Urinary bladder (tissue), 4 donors: ENCODE data around the gene SNX6. TPM values are rescaled to one million over a fixed set of nuclear protein-coding genes. Genes with fewer than 3 reads are reported as not detected.
"Not testable (repeated sequence)": the region's sequence is repeated elsewhere in the genome, so short reads cannot be mapped to it uniquely, and the experiment has no call there.

Experiments
- DNase-seq: peaks from one replicate; pipeline ENCODE4 v3.0.0-alpha.2; 2015; ENCODE audit errors: extremely low spot score
- H3K27ac ChIP-seq: one replicate; pipeline ENCODE4 v1.5.1; 2013; ENCODE audit warnings: low read depth, mild to moderate bottlenecking, moderate library complexity
- H3K36me3 ChIP-seq: one replicate; pipeline ENCODE4 v1.6.1; 2013; ENCODE audit warnings: mild to moderate bottlenecking, moderate library complexity; ENCODE audit not compliant: insufficient read depth
- H3K4me1 ChIP-seq: one replicate; pipeline ENCODE4 v1.6.1; 2013; ENCODE audit warnings: mild to moderate bottlenecking, moderate library complexity; ENCODE audit not compliant: insufficient read depth
- H3K4me3 ChIP-seq: one replicate; pipeline ENCODE4 v1.5.1; 2013; ENCODE audit warnings: low read depth, low read length
- whole genome bisulfite sequencing: extraction: QIAGEN DNeasy Blood & Tissue Kit; methylation state at CpG from one replicate; pipeline ENCODE4 v1.1.7; 2013; 5-methylcytosine and 5-hydroxymethylcytosine counted together
- polyA plus RNA-seq: library from polyadenylated mRNA; stranded (reverse); fragments of 200-250 nt; gene quantifications from one replicate; pipeline ENCODE4 v1.2.3, GENCODE V29; 2013
- total RNA-seq: library from RNA; depleted of rRNA; stranded (reverse); fragments of >200 nt; gene quantifications from one replicate; pipeline ENCODE4 v1.2.3, GENCODE V29; 2014
- donor health status: healthy with polysubstance abuse.
- donor health status: healthy.

The SNX6 gene
- total and polyA plus RNA-seq, 2 donors = 58.9 to 171 TPM

- H3K4me1 ChIP-seq, H3K27ac ChIP-seq, DNase-seq, H3K36me3 ChIP-seq: not testable (repeated sequence)
- H3K4me3 ChIP-seq = peak overlapping the region; percentile 88
- 86% methylated on average over 13 of the region's 19 CpGs for WGBS
Observed at GRCh38 chr14:34540181-34541059, 89.5 kb downstream of the SNX6 start.

GRCh38 chr14:34539407-34540180 lies 90.4 kb downstream of the SNX6 start, which contains the start of gene EAPP:
EAPP (minus strand) TSS chr14:34539701; CDS start chr14:34539628, 73 bp downstream.
- Histone ChIP-seq H3K4me3 (peak within 1 kb of the TSS; percentile 88), H3K36me3 (no peaks in the 10 kb centered on the region), H3K27ac (peak within 1 kb of the TSS; percentile 96), H3K4me1 (no peaks in the 10 kb centered on the region)
- 2% methylated on average over 59 of the region's 59 CpGs for WGBS
- peak; percentile 94 for DNase-seq

GRCh38 chr14:34538871-34539406 lies 91.0 kb downstream of the SNX6 start:
- DNase-seq = no peak
- Histone ChIP-seq H3K4me1 (no peaks in the 10 kb centered on the region), H3K4me3 (peak overlapping the region; percentile 88), H3K36me3 (no peaks in the 10 kb centered on the region), H3K27ac (peak overlapping the region; percentile 96)
- WGBS = 1% methylated on average over 15 of the region's 15 CpGs

- DNase-seq, H3K4me1 ChIP-seq, H3K36me3 ChIP-seq, H3K27ac ChIP-seq: not testable (repeated sequence)
- WGBS = 56% methylated on average over 6 of the region's 6 CpGs
- H3K4me3 ChIP-seq = peak overlapping the region; percentile 88
Observed at GRCh38 chr14:34538096-34538495, 91.9 kb downstream of the SNX6 start.

GRCh38 chr14:34537677-34538009 lies 92.3 kb downstream of the SNX6 start:
- DNase-seq = no peak
- H3K4me3 ChIP-seq = no peak overlapping the region
- no peak overlapping the region for H3K27ac ChIP-seq
- peaks cover 1% of the 10 kb centered on the region for H3K36me3 ChIP-seq
- 88% methylated on average over 4 of the region's 4 CpGs for WGBS
- H3K4me1 ChIP-seq = no peaks in the 10 kb centered on the region

- Histone ChIP-seq H3K36me3 (peaks cover 2% of the 10 kb centered on the region), H3K4me1 (no peaks in the 10 kb centered on the region), H3K27ac (no peak overlapping the region), H3K4me3 (no peak overlapping the region)
- 95% methylated on average over 4 of the region's 4 CpGs for WGBS
- DNase-seq = no peak
Observed at GRCh38 chr14:34536951-34537676, 92.8 kb downstream of the SNX6 start.

GRCh38 chr14:34527591-34527990 lies 102.4 kb downstream of the SNX6 start:
- no peak for DNase-seq
- H3K36me3 ChIP-seq = peaks cover 13% of the 10 kb centered on the region
- H3K4me3 ChIP-seq = no peak overlapping the region
- H3K27ac ChIP-seq = no peak overlapping the region
- no peaks in the 10 kb centered on the region for H3K4me1 ChIP-seq
- 89% methylated on average over 1 of the region's 1 CpG for WGBS

GRCh38 chr14:34524216-34524615 lies 105.7 kb downstream of the SNX6 start:
- 97% methylated on average over 8 of the region's 8 CpGs for whole genome bisulfite sequencing
- not testable (repeated sequence) for H3K27ac ChIP-seq, DNase-seq, H3K4me3 ChIP-seq, H3K4me1 ChIP-seq
- peaks cover 16% of the 10 kb centered on the region for H3K36me3 ChIP-seq

- peaks cover 15% of the 10 kb centered on the region for H3K36me3 ChIP-seq
- WGBS = 70% methylated on average over 2 of the region's 2 CpGs
- H3K4me1 ChIP-seq = no peaks in the 10 kb centered on the region
- no peak for DNase-seq
- H3K27ac ChIP-seq = no peak overlapping the region
- no peak overlapping the region for H3K4me3 ChIP-seq
Observed at GRCh38 chr14:34522496-34522895, 107.5 kb downstream of the SNX6 start.

- not testable (repeated sequence) for DNase-seq, H3K4me1 ChIP-seq, H3K27ac ChIP-seq, H3K4me3 ChIP-seq
- H3K36me3 ChIP-seq = peaks cover 15% of the 10 kb centered on the region
- 97% methylated on average over 6 of the region's 6 CpGs for WGBS
Observed at GRCh38 chr14:34521071-34521470, 108.9 kb downstream of the SNX6 start.

- H3K4me3 ChIP-seq, DNase-seq, H3K27ac ChIP-seq, H3K4me1 ChIP-seq: not testable (repeated sequence)
- H3K36me3 ChIP-seq = peaks cover 15% of the 10 kb centered on the region
- WGBS = 95% methylated on average over 7 of the region's 7 CpGs
Observed at GRCh38 chr14:34520304-34520970, 109.5 kb downstream of the SNX6 start.
